GM12878 (cell line): Measurements from ENCODE around the gene LIX1L. TPM values are rescaled to one million over a fixed set of nuclear protein-coding genes. Genes with fewer than 3 reads are reported as not detected.
A peak's percentile ranks its signal among the peaks of the same experiment; 100 is the strongest.

Experiments
- ATAC-seq: fragments of 200-7000 bp; cut with Tn5 transposase; 3 replicates; pipeline ENCODE4 v1.9.1; 2020; ENCODE audit warnings: mild to moderate bottlenecking, moderate library complexity
- BruUV-seq: library from RNA; stranded (reverse); fragments of 400-500 nt; replicated peaks from 2 replicates; lab custom pipeline; 2021; lab: Mats Ljungman, UMichigan
- CTCF ChIA-PET: fragments of 300-600 bp; sonication (Branson Sonifier 250); formaldehyde crosslinking; extraction: SDS; loops from one replicate; lab custom pipeline; 2021; ENCODE audit warnings: inconsistent platforms; lab: Yijun Ruan, JAX
- POLR2A ChIA-PET: fragments of 350-600 bp; formaldehyde crosslinking; extraction: SDS; loops from one replicate; lab custom pipeline; 2021; ENCODE audit warnings: inconsistent platforms; lab: Charles Lee
- RAD21 ChIA-PET: fragments of 300-600 bp; sonication (Branson Sonifier 250); formaldehyde crosslinking; loops from one replicate; lab custom pipeline; 2023; ENCODE audit warnings: antibody characterized with exemption; ENCODE audit not compliant: unreplicated experiment; lab: Charles Lee
- SMC1A ChIA-PET: fragments of 300-600 bp; sonication (Branson Sonifier 250); formaldehyde crosslinking; loops from one replicate; lab custom pipeline; 2023; ENCODE audit not compliant: unreplicated experiment, uncharacterized antibody; lab: Charles Lee
- DNase-seq: peaks from one replicate; pipeline ENCODE4 v3.0.0-alpha.2; 2011; ENCODE audit warnings: low read depth, low spot score
- FAIRE-seq: peaks from 3 replicates; lab custom pipeline; 2011; peaks lifted over from hg19 to GRCh38; lab: Jason Lieb, UNC
- H2AFZ ChIP-seq: 2 replicates; pipeline ENCODE4 v1.6.0; 2011; ENCODE audit warnings: low read depth, low read length, control low read depth; ENCODE audit not compliant: control insufficient read depth
- H3K27ac ChIP-seq: 2 replicates; pipeline ENCODE4 v1.5.1; 2011; ENCODE audit warnings: control low read depth; ENCODE audit not compliant: control insufficient read depth, insufficient read depth
- H3K27me3 ChIP-seq, 2 experiments: replicated peaks in 1 of 2; 2 replicates each; pipeline versions ENCODE4 v1.6.0 to v1.6.1; 2011; ENCODE audit warnings: low read length in 1 of 2; ENCODE audit not compliant: control insufficient read depth in 2 of 2, insufficient read depth in 2 of 2
- H3K36me3 ChIP-seq, 2 experiments: 2 replicates each; pipeline ENCODE4 v1.5.1; 2011; ENCODE audit warnings: low read length in 1 of 2; ENCODE audit not compliant: control insufficient read depth in 2 of 2, insufficient read depth in 2 of 2
- H3K4me1 ChIP-seq: 2 replicates; pipeline ENCODE4 v1.6.1; 2011; ENCODE audit warnings: mild to moderate bottlenecking, low read length, moderate library complexity, mixed read lengths; ENCODE audit not compliant: control insufficient read depth, insufficient read depth
- H3K4me2 ChIP-seq: 2 replicates; pipeline ENCODE4 v1.6.0; 2011; ENCODE audit warnings: control low read depth; ENCODE audit not compliant: control insufficient read depth, insufficient read depth
- H3K4me3 ChIP-seq: fragments of 200-600 bp; sonication (generic); 2 replicates; pipeline ENCODE4 v1.5.1; 2016
- H3K79me2 ChIP-seq: 2 replicates; pipeline ENCODE4 v1.6.0; 2011; ENCODE audit warnings: low read length; ENCODE audit not compliant: control insufficient read depth, insufficient read depth
- H3K9ac ChIP-seq: 2 replicates; pipeline ENCODE4 v1.8.0; 2011; ENCODE audit warnings: low read length, control low read depth, mixed read lengths; ENCODE audit not compliant: control insufficient read depth, insufficient read depth
- H3K9me3 ChIP-seq: replicated peaks from 3 replicates; pipeline ENCODE4 v1.5.1; 2011; ENCODE audit warnings: mild to moderate bottlenecking, low read length; ENCODE audit not compliant: control insufficient read depth, insufficient read depth
- H4K20me1 ChIP-seq: 2 replicates; pipeline ENCODE4 v1.6.0; 2011; ENCODE audit not compliant: control insufficient read depth, insufficient read depth
- BRCA1 ChIP-seq: IDR thresholded peaks from 2 replicates; pipeline ENCODE4 v1.6.1; 2011; ENCODE audit warnings: low read depth, low read length, improper control_type of control experiment
- CBFB ChIP-seq: IDR thresholded peaks from 2 replicates; pipeline ENCODE4 v1.6.1; 2016; ENCODE audit warnings: antibody characterized with exemption, low read depth
- CHD4 ChIP-seq: fragments of 200-600 bp; sonication (generic); IDR thresholded peaks from 2 replicates; pipeline ENCODE4 v1.6.1; 2016; ENCODE audit warnings: mild to moderate bottlenecking
- NR2C1 ChIP-seq: fragments of 450-650 bp; IDR thresholded peaks from 2 replicates; pipeline ENCODE4 v1.6.1; 2017; ENCODE audit warnings: antibody characterized with exemption, mild to moderate bottlenecking, moderate library complexity
- PKNOX1 ChIP-seq: fragments of 450-650 bp; IDR thresholded peaks from 2 replicates; pipeline ENCODE4 v1.6.1; 2016; ENCODE audit warnings: mild to moderate bottlenecking
- REST ChIP-seq: IDR thresholded peaks from 2 replicates; pipeline ENCODE4 v1.6.1; 2012; ENCODE audit warnings: mild to moderate bottlenecking, low read depth, low read length
- SIN3A ChIP-seq: IDR thresholded peaks from 2 replicates; pipeline ENCODE4 v1.6.1; 2012; ENCODE audit warnings: low read depth, low read length, improper control_type of control experiment
- SP1 ChIP-seq: IDR thresholded peaks from one replicate; pipeline ENCODE4 v1.6.1; 2011; ENCODE audit warnings: low read depth, low read length
- SRF ChIP-seq, 2 experiments: IDR thresholded peaks; 2 replicates each; pipeline ENCODE4 v1.6.1; 2011; ENCODE audit warnings: low read depth in 2 of 2, low read length in 2 of 2, mild to moderate bottlenecking in 1 of 2, moderate library complexity in 1 of 2
- ZNF274 ChIP-seq: IDR thresholded peaks from one replicate; pipeline ENCODE4 v1.8.0; 2011; ENCODE audit not compliant: insufficient read length, insufficient read depth
- WGBS: methylation state at CpG from one replicate; pipeline ENCODE4 v1.1.6; 2016; ENCODE audit warnings: low lambda C conversion rate; ENCODE audit not compliant: insufficient replicate concordance, insufficient coverage; ENCODE audit errors: missing lambda C conversion rate; 5-methylcytosine and 5-hydroxymethylcytosine counted together
- in situ Hi-C: fragments of 300-500 bp; cut with MboI; formaldehyde crosslinking; loops from 9 replicates; pipeline ENCODE4 v1.14.3; 2018; ENCODE audit warnings: mixed read lengths
- intact Hi-C: fragments of 100-400 bp; cut with micrococcal nuclease; formaldehyde crosslinking; loops from one replicate; pipeline ENCODE4 v1.14.2; 2022; ENCODE audit not compliant: unreplicated experiment
- polyA plus RNA-seq, 11 experiments: library from polyadenylated mRNA; depleted of rRNA in 4 of 11; unstranded in 6 of 11; stranded (reverse) in 5 of 11; fragments of >200 nt; fragmentation: Nextera tagmentation in 4 of 11; fragmentation: Illumina TruSeq in 1 of 11; extraction: Ambion mirVana in 4 of 11; extraction: Trizol in 1 of 11; gene quantifications; 1 replicate in 1 of 11; 2 replicates in 10 of 11; pipeline versions ENCODE4 v1.2.1 to v1.2.3, GENCODE V29; 2011 to 2016; ENCODE audit warnings: inconsistent platforms in 2 of 11, missing spikeins in 2 of 11, low read depth in 1 of 11
- total RNA-seq, 4 experiments: library from RNA; depleted of rRNA in 3 of 4; stranded (reverse); fragments of >200 nt in 3 of 4; fragmentation: Illumina TruSeq in 1 of 4; extraction: Trizol in 1 of 4; gene quantifications; 2 replicates each; pipeline versions ENCODE4 v1.2.1 to v1.2.3, GENCODE V29; 2013 to 2021

The LIX1L gene
- total and polyA plus RNA-seq, 10 of the 15 experiments (the other 5 are each of a cell fraction or from before 2014, with no cell fraction given): 5.5 to 48.2 (median 15.3) TPM

GRCh38 chr1:145885738-145886287 is 72.0 kb downstream of the LIX1L start, which contains the start of gene ANKRD35:
TSS of gene ANKRD35 (minus strand) at chr1:145885866. CDS start at chr1:145885758, 108 bp downstream.
- ChIA-PET POLR2A (interaction anchor here (1.1 kb wide), 1 partner anchor 27 kb away, joined by 3 read pairs; the partner anchor contains the start of gene PIAS3), CTCF (interaction anchor here (0.9 to 2.7 kb wide), 8 partner anchors 24 to 164 kb away, joined by 3 to 9 read pairs (median 3); partner anchors contain the start of genes ITGA10, NUDT17 and PIAS3), RAD21 (no interaction called here), SMC1A (interaction anchor here (0.9 to 1.2 kb wide), 2 partner anchors 9 to 13 kb away, joined by 3 read pairs; no protein-coding TSS in a partner anchor)
- Histone ChIP-seq H3K9me3 (no peaks in the 10 kb centered on the region), H3K36me3 (no peaks in the 10 kb centered on the region), H3K9ac (no peak within 1 kb of the TSS), H3K4me1 (no peaks in the 10 kb centered on the region), H3K4me2 (peak within 1 kb of the TSS; percentile 59), H3K27me3 (peaks cover 2 to 7% of the 10 kb centered on the region in 2 experiments; a peak in 2 of 4 replicates), H4K20me1 (no peaks in the 10 kb centered on the region), H3K27ac (no peak within 1 kb of the TSS), H3K4me3 (peak within 1 kb of the TSS; percentile 73), H3K79me2 (no peaks in the 10 kb centered on the region), H2AFZ (peak within 1 kb of the TSS; percentile 88)
- no TSS peak for BruUV-seq
- DNase-seq (no peak), FAIRE-seq (peak; percentile 78), ATAC-seq (peak; percentile 100)
- under 1% methylated on average over 22 of the region's 36 CpGs for WGBS
- intact Hi-C loops (no loop called here), in situ Hi-C loops (no loop called here)
- TF ChIP-seq BRCA1: no peak
- no peak for TF ChIP-seq SRF (IDR thresholded peaks at IDR 0.05; ENCODE audit: low read depth in 2 of 2, low read length in 2 of 2)
- TF ChIP-seq SIN3A: no peak
- TF ChIP-seq CBFB: no peak
- TF ChIP-seq PKNOX1: peak; percentile 54
- TF ChIP-seq CHD4: no peak
- no peak for TF ChIP-seq REST
- TF ChIP-seq ZNF274: no peak
- TF ChIP-seq NR2C1: no peak
- TF ChIP-seq SP1: peak; percentile 58
